Panc1 (cell line): ENCODE measurements around the gene PXK.

Experiments
- POLR2AphosphoS5 ChIP-seq: IDR thresholded peaks from 2 replicates; pipeline ENCODE4 v1.6.1; 2012; ENCODE audit warnings: mild to moderate bottlenecking, low read depth, low read length, moderate library complexity
- TCF7L2 ChIP-seq: IDR thresholded peaks from 2 replicates; pipeline ENCODE4 v1.6.1; 2011; ENCODE audit warnings: mild to moderate bottlenecking, low read depth, low read length, inconsistent platforms
- TF ChIP-seq, protein P1 (sequence below): fragments of 450-650 bp; IDR thresholded peaks from 2 replicates; pipeline ENCODE4 v1.5.1; 2017; ENCODE audit warnings: mild to moderate bottlenecking
- TF ChIP-seq, protein P2 (sequence below), 2 experiments: IDR thresholded peaks; 2 replicates each; pipeline ENCODE4 v1.6.1; 2011 to 2012; ENCODE audit warnings: low read depth in 2 of 2, control low read depth in 1 of 2, low read length in 1 of 2, mild to moderate bottlenecking in 1 of 2, moderate library complexity in 1 of 2; ENCODE audit not compliant: insufficient read depth in 1 of 2

DNA sequence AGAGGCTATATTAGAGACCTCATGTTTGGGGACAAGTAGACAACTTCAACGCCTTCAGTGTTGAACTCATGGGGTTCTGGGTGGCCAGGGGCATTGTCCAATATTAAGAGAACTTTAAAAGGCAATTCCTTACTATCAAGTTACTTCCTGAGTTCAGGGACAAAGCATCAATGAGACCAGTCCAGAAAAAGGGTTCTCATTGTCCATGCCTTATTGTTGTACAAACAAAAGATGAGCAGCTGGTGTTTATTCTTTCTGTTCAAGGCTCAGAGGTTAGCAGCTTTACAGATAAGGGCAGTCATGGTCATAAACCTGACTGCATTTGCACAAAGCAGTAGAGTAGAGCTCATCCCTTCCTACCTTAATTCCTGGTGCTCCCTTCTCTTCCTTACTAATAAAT lies 119.5 kb downstream of the PXK start:
- TF ChIP-seq TCF7L2 (no peak), POLR2AphosphoS5 (no peak)
- TF ChIP-seq, protein P1, sequence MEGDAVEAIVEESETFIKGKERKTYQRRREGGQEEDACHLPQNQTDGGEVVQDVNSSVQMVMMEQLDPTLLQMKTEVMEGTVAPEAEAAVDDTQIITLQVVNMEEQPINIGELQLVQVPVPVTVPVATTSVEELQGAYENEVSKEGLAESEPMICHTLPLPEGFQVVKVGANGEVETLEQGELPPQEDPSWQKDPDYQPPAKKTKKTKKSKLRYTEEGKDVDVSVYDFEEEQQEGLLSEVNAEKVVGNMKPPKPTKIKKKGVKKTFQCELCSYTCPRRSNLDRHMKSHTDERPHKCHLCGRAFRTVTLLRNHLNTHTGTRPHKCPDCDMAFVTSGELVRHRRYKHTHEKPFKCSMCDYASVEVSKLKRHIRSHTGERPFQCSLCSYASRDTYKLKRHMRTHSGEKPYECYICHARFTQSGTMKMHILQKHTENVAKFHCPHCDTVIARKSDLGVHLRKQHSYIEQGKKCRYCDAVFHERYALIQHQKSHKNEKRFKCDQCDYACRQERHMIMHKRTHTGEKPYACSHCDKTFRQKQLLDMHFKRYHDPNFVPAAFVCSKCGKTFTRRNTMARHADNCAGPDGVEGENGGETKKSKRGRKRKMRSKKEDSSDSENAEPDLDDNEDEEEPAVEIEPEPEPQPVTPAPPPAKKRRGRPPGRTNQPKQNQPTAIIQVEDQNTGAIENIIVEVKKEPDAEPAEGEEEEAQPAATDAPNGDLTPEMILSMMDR, result no peak
- TF ChIP-seq, protein P2, sequence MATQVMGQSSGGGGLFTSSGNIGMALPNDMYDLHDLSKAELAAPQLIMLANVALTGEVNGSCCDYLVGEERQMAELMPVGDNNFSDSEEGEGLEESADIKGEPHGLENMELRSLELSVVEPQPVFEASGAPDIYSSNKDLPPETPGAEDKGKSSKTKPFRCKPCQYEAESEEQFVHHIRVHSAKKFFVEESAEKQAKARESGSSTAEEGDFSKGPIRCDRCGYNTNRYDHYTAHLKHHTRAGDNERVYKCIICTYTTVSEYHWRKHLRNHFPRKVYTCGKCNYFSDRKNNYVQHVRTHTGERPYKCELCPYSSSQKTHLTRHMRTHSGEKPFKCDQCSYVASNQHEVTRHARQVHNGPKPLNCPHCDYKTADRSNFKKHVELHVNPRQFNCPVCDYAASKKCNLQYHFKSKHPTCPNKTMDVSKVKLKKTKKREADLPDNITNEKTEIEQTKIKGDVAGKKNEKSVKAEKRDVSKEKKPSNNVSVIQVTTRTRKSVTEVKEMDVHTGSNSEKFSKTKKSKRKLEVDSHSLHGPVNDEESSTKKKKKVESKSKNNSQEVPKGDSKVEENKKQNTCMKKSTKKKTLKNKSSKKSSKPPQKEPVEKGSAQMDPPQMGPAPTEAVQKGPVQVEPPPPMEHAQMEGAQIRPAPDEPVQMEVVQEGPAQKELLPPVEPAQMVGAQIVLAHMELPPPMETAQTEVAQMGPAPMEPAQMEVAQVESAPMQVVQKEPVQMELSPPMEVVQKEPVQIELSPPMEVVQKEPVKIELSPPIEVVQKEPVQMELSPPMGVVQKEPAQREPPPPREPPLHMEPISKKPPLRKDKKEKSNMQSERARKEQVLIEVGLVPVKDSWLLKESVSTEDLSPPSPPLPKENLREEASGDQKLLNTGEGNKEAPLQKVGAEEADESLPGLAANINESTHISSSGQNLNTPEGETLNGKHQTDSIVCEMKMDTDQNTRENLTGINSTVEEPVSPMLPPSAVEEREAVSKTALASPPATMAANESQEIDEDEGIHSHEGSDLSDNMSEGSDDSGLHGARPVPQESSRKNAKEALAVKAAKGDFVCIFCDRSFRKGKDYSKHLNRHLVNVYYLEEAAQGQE (IDR thresholded peaks at IDR 0.05; ENCODE audit: insufficient read depth in 1 of 2, low read depth in 2 of 2, low read length in 1 of 2), result no peak
